ENCODE measurements around the gene SPAG7. TPM values are rescaled to one million over a fixed set of nuclear protein-coding genes. Genes with fewer than 3 reads are reported as not detected.

SPAG7 gene
- total and polyA plus RNA-seq, 2 of the 8 experiments (the other 6 are each of a cell fraction or from before 2014, with no cell fraction given): 74.2 to 81.9 TPM

- Histone ChIP-seq H3K23ac (ENCODE audit: insufficient read length) (no peak overlapping the region), H3K27me3 (replicated peaks in 1 of 4; ENCODE audit: control insufficient read depth in 3 of 4, extremely low read depth in 1 of 4, insufficient read depth in 3 of 4, low read length in 3 of 4) (no peaks in the 10 kb centered on the region), H3K4me3 (ENCODE audit: extremely low read depth in 1 of 4, insufficient read depth in 2 of 4, low read depth in 3 of 4, low read length in 4 of 4) (no peak overlapping the region), H2AFZ (ENCODE audit: low read length) (no peak overlapping the region), H3K4me2 (ENCODE audit: insufficient read depth in 1 of 2, low read depth in 2 of 2, low read length in 2 of 2) (peak overlapping the region in 1 of 2 experiments; percentile 95; a peak in 1 of 4 replicates), H2AK5ac (ENCODE audit: low read depth, low read length) (no peak overlapping the region), H3K23me2 (ENCODE audit: low read depth, low read length) (peaks cover 19% of the 10 kb centered on the region), H3K27ac (ENCODE audit: low read depth, low read length) (peak overlapping the region; percentile 33; the same call in 1 of the 2 replicates), H2BK5ac (ENCODE audit: low read depth, low read length) (no peak overlapping the region; the same call in 1 of the 2 replicates), H4K20me1 (replicated peaks in 1 of 2; ENCODE audit: control insufficient read depth in 1 of 2, insufficient read depth in 2 of 2, low read length in 2 of 2) (peaks cover 16 to 23% of the 10 kb centered on the region in 2 experiments), H3K56ac (replicated peaks; ENCODE audit: insufficient read length, low read depth, low read length) (no peak overlapping the region), H2BK20ac (ENCODE audit: low read length) (no peak overlapping the region), H2BK120ac (replicated peaks; ENCODE audit: low read depth, low read length) (no peak overlapping the region), H3K9me3 (ENCODE audit: insufficient read depth in 2 of 2, low read depth in 1 of 2, low read length in 1 of 2) (no peaks in the 10 kb centered on the region), H2BK12ac (ENCODE audit: low read depth, low read length) (no peak overlapping the region), H3K18ac (ENCODE audit: extremely low read depth, low read length) (no peak overlapping the region), H3K4ac (replicated peaks; ENCODE audit: insufficient read length, low read depth, low read length) (no peak overlapping the region), H4K5ac (ENCODE audit: insufficient read length, low read depth, low read length) (no peak overlapping the region), H3K14ac (ENCODE audit: insufficient read length) (no peak overlapping the region), H3K9ac (replicated peaks in 1 of 4; ENCODE audit: extremely low read depth in 1 of 4, low read depth in 3 of 4, low read length in 3 of 4) (no peak overlapping the region; a peak in 1 of 7 replicates), H2BK15ac (ENCODE audit: low read length) (no peak overlapping the region), H4K91ac (replicated peaks; ENCODE audit: insufficient read length, low read length) (no peak overlapping the region), H4K8ac (ENCODE audit: extremely low read depth, insufficient read depth, low read length) (peak overlapping the region; percentile 48; the same call in 1 of the 2 replicates), H3K79me2 (ENCODE audit: control insufficient read depth in 1 of 2, insufficient read depth in 2 of 2, low read length in 2 of 2) (peaks cover 8 to 57% of the 10 kb centered on the region in 2 experiments), H3K79me1 (ENCODE audit: low read depth, low read length) (peaks cover 2% of the 10 kb centered on the region; the same call in 1 of the 2 replicates), H3K4me1 (replicated peaks in 1 of 4; ENCODE audit: control insufficient read depth in 3 of 4, insufficient read depth in 4 of 4, low read length in 3 of 4) (peaks cover 3 to 10% (median 5%) of the 10 kb centered on the region in 4 experiments; a peak in 6 of 7 replicates), H3K36me3 (ENCODE audit: control insufficient read depth in 2 of 4, insufficient read depth in 4 of 4, low read length in 3 of 4) (peaks cover 8 to 42% (median 28%) of the 10 kb centered on the region in 4 experiments)
- ChIA-PET CTCF (ENCODE audit: partially characterized antibody) (interaction anchor here (1.5 kb wide), 1 partner anchor 36 kb away, joined by 5 read pairs; no protein-coding TSS in a partner anchor), POLR2A (ENCODE audit: partially characterized antibody) (interaction anchor here (0.6 to 32.4 kb wide), 12 partner anchors 2 to 213 kb away, joined by 3 to 987 read pairs (median 4); partner anchors contain the start of genes C17orf107, ENO3, MED11 and PFN1)
- TF ChIP-seq SIN3A (conservative IDR thresholded peaks at IDR 0.05 in 1 of 2, IDR thresholded peaks at IDR 0.05 in 1 of 2; ENCODE audit: low read depth in 1 of 2, low read length in 2 of 2) (0 out of 4 replicates have a peak, but pooled peaks of 1 of the 2 experiments have one; percentile 40), BRCA1 (IDR thresholded peaks at IDR 0.05; ENCODE audit: low read depth, low read length) (no peak), POLR2AphosphoS5 (IDR thresholded peaks at IDR 0.05; ENCODE audit: low read depth, low read length) (peak; percentile 80; the same call in 1 of the 2 replicates), POLR2A (IDR thresholded peaks at IDR 0.05; ENCODE audit: control extremely low read depth in 1 of 2, low read depth in 2 of 2, low read length in 2 of 2) (peak in 1 of 2 experiments; percentile 83; a peak in 2 of 3 replicates), ASH2L (IDR thresholded peaks at IDR 0.05; ENCODE audit: low read length) (no peak)
- FAIRE-seq (no peak), DNase-seq (ENCODE audit: low read depth in 1 of 2, low spot score in 2 of 2) (no peak)
- 81% methylated on average over 8 of the region's 8 CpGs; no CpG with 5 or more reads in 1 of the 2 experiments for WGBS, 2 experiments (ENCODE audit: extremely low coverage in 1 of 2, insufficient coverage in 1 of 2, insufficient read length in 1 of 2, insufficient replicate concordance in 2 of 2, low coverage in 1 of 2, low lambda C conversion rate in 2 of 2, missing lambda C conversion rate in 1 of 2)
These were observed 23.0 kb downstream of the SPAG7 start for GRCh38 chr17:4944554-4945175.
